ENCODE results near the gene ADCK1.

The ADCK1 gene

GRCh38 chr14:77861201-77861600 is 61.3 kb downstream of the ADCK1 start:
- in situ Hi-C loops (cut with MboI; ENCODE audit: low pct_unique_long_range_greater_than_20kb, low sequenced_read_pairs, unreplicated experiment), result loop anchor here (25.0 kb wide), 1 partner anchor 726 kb away; no protein-coding TSS in a partner anchor
- no peak for DNase-seq (ENCODE audit: low spot score)
- TF ChIP-seq, protein P1, sequence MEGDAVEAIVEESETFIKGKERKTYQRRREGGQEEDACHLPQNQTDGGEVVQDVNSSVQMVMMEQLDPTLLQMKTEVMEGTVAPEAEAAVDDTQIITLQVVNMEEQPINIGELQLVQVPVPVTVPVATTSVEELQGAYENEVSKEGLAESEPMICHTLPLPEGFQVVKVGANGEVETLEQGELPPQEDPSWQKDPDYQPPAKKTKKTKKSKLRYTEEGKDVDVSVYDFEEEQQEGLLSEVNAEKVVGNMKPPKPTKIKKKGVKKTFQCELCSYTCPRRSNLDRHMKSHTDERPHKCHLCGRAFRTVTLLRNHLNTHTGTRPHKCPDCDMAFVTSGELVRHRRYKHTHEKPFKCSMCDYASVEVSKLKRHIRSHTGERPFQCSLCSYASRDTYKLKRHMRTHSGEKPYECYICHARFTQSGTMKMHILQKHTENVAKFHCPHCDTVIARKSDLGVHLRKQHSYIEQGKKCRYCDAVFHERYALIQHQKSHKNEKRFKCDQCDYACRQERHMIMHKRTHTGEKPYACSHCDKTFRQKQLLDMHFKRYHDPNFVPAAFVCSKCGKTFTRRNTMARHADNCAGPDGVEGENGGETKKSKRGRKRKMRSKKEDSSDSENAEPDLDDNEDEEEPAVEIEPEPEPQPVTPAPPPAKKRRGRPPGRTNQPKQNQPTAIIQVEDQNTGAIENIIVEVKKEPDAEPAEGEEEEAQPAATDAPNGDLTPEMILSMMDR (IDR thresholded peaks at IDR 0.05; ENCODE audit: extremely low read depth, insufficient read depth, missing control alignments), result no peak

- TF ChIP-seq, protein P1 (IDR thresholded peaks at IDR 0.05; ENCODE audit: extremely low read depth, insufficient read depth, missing control alignments), result peak; percentile 99
- in situ Hi-C loops (cut with MboI; ENCODE audit: low pct_unique_long_range_greater_than_20kb, low sequenced_read_pairs, unreplicated experiment), result loop anchor here (25.0 kb wide), 1 partner anchor 725 kb away; no protein-coding TSS in a partner anchor
- peak; percentile 81 for DNase-seq (ENCODE audit: low spot score)
Measured at GRCh38 chr14:77862154-77862786, 62.4 kb downstream of the ADCK1 start.

DNA sequence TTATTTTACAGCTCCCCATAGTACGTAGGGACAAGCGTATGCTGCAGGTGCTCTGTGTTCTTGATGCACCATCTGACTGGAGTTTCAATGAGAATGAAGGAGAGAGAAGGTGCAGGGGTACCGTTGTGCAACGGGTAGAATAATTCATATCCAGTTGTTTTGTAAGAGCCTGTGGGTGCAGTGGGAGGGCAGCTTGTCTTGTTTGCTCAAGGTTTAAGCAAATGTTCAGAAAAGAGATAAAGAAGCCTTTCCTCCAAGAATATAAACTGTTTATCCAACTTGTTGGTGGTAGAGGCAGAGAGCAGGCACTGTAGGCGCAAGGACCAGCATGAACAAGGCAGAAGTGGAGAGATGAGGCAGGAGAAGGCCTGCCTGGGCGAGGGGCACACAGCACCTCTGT is 64.2 kb downstream of the ADCK1 start:
- TF ChIP-seq, protein P1 (IDR thresholded peaks at IDR 0.05; ENCODE audit: extremely low read depth, insufficient read depth, missing control alignments), result no peak
- in situ Hi-C loops (cut with MboI; ENCODE audit: low pct_unique_long_range_greater_than_20kb, low sequenced_read_pairs, unreplicated experiment), result loop anchor here (25.0 kb wide), 1 partner anchor 723 kb away; no protein-coding TSS in a partner anchor
- no peak for DNase-seq (ENCODE audit: low spot score)

DNA sequence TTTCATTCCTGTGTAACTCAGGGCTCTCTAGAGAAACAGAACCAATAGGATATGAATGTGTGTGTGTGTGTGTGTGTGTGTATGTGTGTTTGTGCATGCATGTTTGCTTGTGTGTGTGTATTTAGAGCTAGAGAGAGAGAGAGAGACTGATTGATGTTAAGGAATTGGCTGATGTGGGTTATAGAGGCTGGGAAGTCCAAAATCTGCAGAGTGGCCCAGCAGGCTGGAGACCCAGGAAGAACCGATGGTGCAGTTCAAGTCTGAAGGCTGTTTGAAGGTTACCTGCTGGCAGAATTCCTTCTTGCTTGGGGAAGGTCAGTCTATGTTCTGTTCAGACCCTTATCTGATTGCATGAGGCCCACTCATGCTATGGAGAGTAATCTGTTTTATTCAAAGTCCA is 64.7 kb downstream of the ADCK1 start:
- in situ Hi-C loops (cut with MboI; ENCODE audit: low pct_unique_long_range_greater_than_20kb, low sequenced_read_pairs, unreplicated experiment), result loop anchor here (25.0 kb wide), 1 partner anchor 723 kb away; no protein-coding TSS in a partner anchor
- TF ChIP-seq, protein P1 (IDR thresholded peaks at IDR 0.05; ENCODE audit: extremely low read depth, insufficient read depth, missing control alignments), result no peak
- DNase-seq (ENCODE audit: low spot score), result no peak

GRCh38 chr14:77865455-77865854 is 65.5 kb downstream of the ADCK1 start:
- no peak for DNase-seq (ENCODE audit: low spot score)
- TF ChIP-seq, protein P1 (IDR thresholded peaks at IDR 0.05; ENCODE audit: extremely low read depth, insufficient read depth, missing control alignments), result no peak
- in situ Hi-C loops (cut with MboI; ENCODE audit: low pct_unique_long_range_greater_than_20kb, low sequenced_read_pairs, unreplicated experiment), result loop anchor here (25.0 kb wide), 1 partner anchor 722 kb away; no protein-coding TSS in a partner anchor

- TF ChIP-seq, protein P1 (IDR thresholded peaks at IDR 0.05; ENCODE audit: extremely low read depth, insufficient read depth, missing control alignments), result no peak
- DNase-seq (ENCODE audit: low spot score), result no peak
- in situ Hi-C loops (cut with MboI; ENCODE audit: low pct_unique_long_range_greater_than_20kb, low sequenced_read_pairs, unreplicated experiment), result loop anchor here (25.0 kb wide), 1 partner anchor 720 kb away; no protein-coding TSS in a partner anchor
Measured at GRCh38 chr14:77866932-77867331, 67.0 kb downstream of the ADCK1 start.
